Measurements from ENCODE around the gene FAM149A. TPM values are rescaled to one million over a fixed set of nuclear protein-coding genes. Genes with fewer than 3 reads are reported as not detected.

FAM149A gene
- total RNA-seq, 1 donor from 2014 or later = not detected

DNA sequence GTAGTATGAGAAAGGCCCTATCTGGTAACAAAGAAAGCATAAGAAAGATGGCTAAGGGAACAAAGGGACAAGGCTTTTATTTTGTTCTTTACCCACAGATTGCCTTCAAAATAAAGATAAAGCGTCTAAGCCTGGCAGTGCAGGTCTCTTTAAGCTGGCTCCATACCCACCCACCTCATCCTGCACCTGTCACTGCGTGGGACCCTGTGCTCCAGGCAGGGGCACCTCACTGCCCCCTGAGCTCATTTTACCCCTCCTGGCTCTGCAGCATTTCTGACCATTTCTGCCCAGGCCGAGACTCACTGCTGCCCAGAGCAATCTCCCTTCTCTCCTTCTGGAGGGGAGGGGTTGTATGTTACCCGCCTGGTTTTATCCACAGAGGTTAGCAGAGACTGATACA lies 85.2 kb downstream of the FAM149A start:
- CTCF ChIA-PET = no interaction called here

DNA sequence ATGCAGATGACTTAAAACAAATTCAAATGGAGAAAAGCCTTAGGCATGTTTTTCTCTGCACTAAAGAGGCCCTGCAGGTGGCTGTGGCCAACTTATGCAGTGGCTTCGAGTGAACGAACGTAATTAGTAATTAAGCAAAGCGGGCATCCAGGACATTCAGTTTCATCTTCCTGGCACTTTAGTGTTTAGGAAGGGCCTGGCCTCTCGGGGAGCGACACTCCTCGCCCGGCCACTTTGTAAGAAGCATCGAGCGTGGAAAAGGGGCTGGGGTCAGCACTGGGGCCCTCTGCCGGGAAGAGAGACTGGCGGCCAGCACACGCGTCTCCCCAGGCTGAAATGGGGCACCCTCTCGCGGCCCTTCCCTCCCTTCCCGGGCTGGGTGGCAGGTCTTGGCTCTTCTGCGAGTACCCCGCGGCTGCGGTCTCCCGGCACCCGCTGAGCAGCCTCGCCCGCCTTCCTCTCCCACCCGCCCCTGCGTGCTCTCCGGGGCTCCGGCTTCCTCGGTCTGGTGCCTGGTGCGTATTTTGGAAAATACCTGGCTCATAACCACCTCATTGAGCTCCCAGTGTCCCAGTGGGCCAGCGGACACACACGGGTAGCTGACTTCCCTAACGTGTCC lies 86.2 kb downstream of the FAM149A start:
- peak; percentile 29 for ATAC-seq (ENCODE audit: low read depth)
- Mint-ChIP-seq H3K4me1 (peaks cover 26% of the 10 kb centered on the region), H3K4me3 (peak overlapping the region; percentile 89), H3K9me3 (no peaks in the 10 kb centered on the region), H3K36me3 (ENCODE audit: low read depth) (peaks cover 6% of the 10 kb centered on the region), H3K27me3 (peaks cover 4% of the 10 kb centered on the region), H3K27ac (peak overlapping the region; percentile 88)
- peak; percentile 48 for DNase-seq
- CTCF ChIA-PET = no interaction called here
- POLR2A ChIA-PET = interaction anchor here (0.7 to 0.9 kb wide), 3 partner anchors 11 to 56 kb away, joined by 3 to 4 read pairs (median 3); no protein-coding TSS in a partner anchor
- TF ChIP-seq, protein P1, sequence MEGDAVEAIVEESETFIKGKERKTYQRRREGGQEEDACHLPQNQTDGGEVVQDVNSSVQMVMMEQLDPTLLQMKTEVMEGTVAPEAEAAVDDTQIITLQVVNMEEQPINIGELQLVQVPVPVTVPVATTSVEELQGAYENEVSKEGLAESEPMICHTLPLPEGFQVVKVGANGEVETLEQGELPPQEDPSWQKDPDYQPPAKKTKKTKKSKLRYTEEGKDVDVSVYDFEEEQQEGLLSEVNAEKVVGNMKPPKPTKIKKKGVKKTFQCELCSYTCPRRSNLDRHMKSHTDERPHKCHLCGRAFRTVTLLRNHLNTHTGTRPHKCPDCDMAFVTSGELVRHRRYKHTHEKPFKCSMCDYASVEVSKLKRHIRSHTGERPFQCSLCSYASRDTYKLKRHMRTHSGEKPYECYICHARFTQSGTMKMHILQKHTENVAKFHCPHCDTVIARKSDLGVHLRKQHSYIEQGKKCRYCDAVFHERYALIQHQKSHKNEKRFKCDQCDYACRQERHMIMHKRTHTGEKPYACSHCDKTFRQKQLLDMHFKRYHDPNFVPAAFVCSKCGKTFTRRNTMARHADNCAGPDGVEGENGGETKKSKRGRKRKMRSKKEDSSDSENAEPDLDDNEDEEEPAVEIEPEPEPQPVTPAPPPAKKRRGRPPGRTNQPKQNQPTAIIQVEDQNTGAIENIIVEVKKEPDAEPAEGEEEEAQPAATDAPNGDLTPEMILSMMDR (IDR thresholded peaks at IDR 0.05) = no peak
- intact Hi-C loops (cut with micrococcal nuclease) = loop anchor here (1.0 to 5.0 kb wide), 6 partner anchors 14 to 1048 kb away; partner anchors contain the start of genes CCDC110, SLC25A4 and UFSP2

More for the DNA sequence above, 85.2 kb downstream of the FAM149A start:
- Mint-ChIP-seq H3K4me1 (peaks cover 26% of the 10 kb centered on the region), H3K27me3 (peaks cover 11% of the 10 kb centered on the region), H3K27ac (peak overlapping the region; percentile 88), H3K4me3 (peak overlapping the region; percentile 89), H3K9me3 (peaks cover 1% of the 10 kb centered on the region), H3K36me3 (ENCODE audit: low read depth) (peaks cover 3% of the 10 kb centered on the region)
- no peak for DNase-seq
- intact Hi-C loops (cut with micrococcal nuclease) = loop anchor here (2.0 to 5.0 kb wide), 4 partner anchors 131 to 1047 kb away; partner anchors contain the start of genes CCDC110, SLC25A4 and UFSP2
- TF ChIP-seq, protein P1 (IDR thresholded peaks at IDR 0.05) = no peak
- no peak for ATAC-seq (ENCODE audit: low read depth)
- POLR2A ChIA-PET = no interaction called here

DNA sequence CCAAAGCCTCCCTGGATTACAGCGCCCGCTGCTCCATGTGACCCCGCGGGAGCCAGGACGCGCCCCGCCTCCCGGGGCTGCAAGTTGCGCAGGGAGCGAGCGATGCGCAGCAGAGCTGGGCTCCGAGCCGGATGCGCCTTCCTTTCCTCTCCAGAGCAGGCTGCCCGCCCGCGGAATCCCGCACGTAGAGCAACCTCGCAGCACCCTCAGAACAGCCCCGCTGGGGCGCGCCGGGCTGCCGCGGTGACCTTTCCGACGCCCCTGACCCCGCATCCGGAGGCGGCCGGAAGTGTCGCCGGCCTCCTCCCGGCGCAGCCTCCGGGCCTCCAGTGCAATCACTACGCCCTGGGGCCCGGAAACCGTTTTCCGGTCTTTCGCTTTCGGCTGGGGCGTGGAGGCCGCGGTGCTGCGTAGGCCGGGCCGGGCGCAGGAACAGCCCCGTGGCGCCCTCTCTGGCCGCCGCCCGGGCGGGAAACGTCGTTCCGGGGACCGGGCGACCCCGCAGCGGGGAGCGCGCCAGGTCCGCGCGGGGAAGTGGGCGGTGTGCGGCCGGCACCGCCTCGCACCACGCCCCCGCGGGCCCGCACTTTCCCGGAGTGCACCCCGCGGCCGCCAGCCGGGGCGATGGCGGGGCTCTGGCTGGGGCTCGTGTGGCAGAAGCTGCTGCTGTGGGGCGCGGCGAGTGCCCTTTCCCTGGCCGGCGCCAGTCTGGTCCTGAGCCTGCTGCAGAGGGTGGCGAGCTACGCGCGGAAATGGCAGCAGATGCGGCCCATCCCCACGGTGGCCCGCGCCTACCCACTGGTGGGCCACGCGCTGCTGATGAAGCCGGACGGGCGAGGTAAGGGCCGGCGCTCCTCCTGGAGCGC lies 86.9 kb downstream of the FAM149A start, which contains the start of gene CYP4V2:
Gene CYP4V2, plus strand, starts transcription at position 368 of the 866 bp plus-strand sequence. Its CDS starts 257 bp downstream, at position 625.
- TF ChIP-seq, protein P1 (IDR thresholded peaks at IDR 0.05) = no peak
- intact Hi-C loops (cut with micrococcal nuclease) = loop anchor here (1.0 to 5.0 kb wide), 7 partner anchors 10 to 1049 kb away; partner anchors contain the start of genes CCDC110, SLC25A4 and UFSP2
- peaks cover 26% of the 10 kb centered on the region for H3K4me1 Mint-ChIP-seq
- H3K4me3 Mint-ChIP-seq = peak within 1 kb of the TSS; percentile 90
- H3K27me3 Mint-ChIP-seq = peaks cover 2% of the 10 kb centered on the region
- H3K27ac Mint-ChIP-seq = peak within 1 kb of the TSS; percentile 88
- no peaks in the 10 kb centered on the region for H3K9me3 Mint-ChIP-seq
- peak; percentile 84 for DNase-seq
- CTCF ChIA-PET = interaction anchor here (0.6 kb wide), 1 partner anchor 55 kb away, joined by 3 read pairs; no protein-coding TSS in a partner anchor
- POLR2A ChIA-PET = interaction anchor here (0.5 to 1.5 kb wide), 6 partner anchors 11 to 123 kb away, joined by 3 to 4 read pairs (median 4); partner anchors contain the start of gene TLR3
- peak; percentile 86 for ATAC-seq (ENCODE audit: low read depth)
- peaks cover 6% of the 10 kb centered on the region for H3K36me3 Mint-ChIP-seq (ENCODE audit: low read depth)

DNA sequence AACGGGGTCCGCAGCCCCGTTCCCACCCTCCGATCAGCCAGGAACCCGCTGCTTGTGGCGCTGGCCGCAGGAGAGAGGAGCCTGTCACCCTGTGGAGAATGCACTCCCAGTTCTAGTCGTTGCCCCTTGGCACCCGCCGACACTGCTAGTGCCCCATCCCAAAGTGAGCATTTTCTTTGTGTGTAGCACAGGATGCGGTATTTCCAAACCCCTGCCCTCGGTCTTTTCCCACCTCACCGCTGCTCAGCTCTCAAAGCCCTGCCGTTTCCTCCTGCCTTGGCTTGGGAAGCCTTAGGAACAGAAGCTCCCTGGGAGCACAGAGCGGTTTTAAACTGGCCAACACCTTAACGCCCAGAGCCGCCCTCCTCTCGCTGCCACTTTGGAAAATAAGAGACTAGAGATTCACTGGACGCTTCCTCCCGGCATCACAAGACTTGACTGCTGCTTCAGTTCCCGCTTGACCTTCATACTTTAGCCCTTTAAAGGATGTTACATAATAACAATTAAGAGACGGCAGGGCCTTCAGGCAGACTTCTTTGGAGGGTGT lies 87.6 kb downstream of the FAM149A start:
- no peaks in the 10 kb centered on the region for H3K27me3 Mint-ChIP-seq
- H3K36me3 Mint-ChIP-seq (ENCODE audit: low read depth) = peaks cover 11% of the 10 kb centered on the region
- H3K27ac Mint-ChIP-seq = peak overlapping the region; percentile 88
- ChIA-PET POLR2A (interaction anchor here (0.5 to 1.5 kb wide), 3 partner anchors 10 to 123 kb away, joined by 3 to 4 read pairs (median 4); partner anchors contain the start of gene TLR3), CTCF (interaction anchor here (0.6 to 1.2 kb wide), 2 partner anchors 10 to 16 kb away, joined by 3 read pairs; no protein-coding TSS in a partner anchor)
- intact Hi-C loops (cut with micrococcal nuclease) = loop anchor here (1.0 to 5.0 kb wide), 3 partner anchors 9 to 1050 kb away; partner anchors contain the start of genes SLC25A4 and UFSP2
- H3K4me1 Mint-ChIP-seq = peaks cover 26% of the 10 kb centered on the region
- H3K4me3 Mint-ChIP-seq = peak overlapping the region; percentile 90
- no peaks in the 10 kb centered on the region for H3K9me3 Mint-ChIP-seq
- ATAC-seq (ENCODE audit: low read depth) (no peak), DNase-seq (no peak)
- TF ChIP-seq, protein P1 (IDR thresholded peaks at IDR 0.05) = no peak
